HG03460 (cell line): Measurements from ENCODE around the gene FOSL1.
A peak's percentile ranks its signal among the peaks of the same experiment; 100 is the strongest.

Experiments used
- ATAC-seq: cut with Tn5 transposase; IDR thresholded peaks from one replicate; pipeline ENCODE4 v1.9.1; 2021; ENCODE audit not compliant: unreplicated experiment

Gene FOSL1

DNA sequence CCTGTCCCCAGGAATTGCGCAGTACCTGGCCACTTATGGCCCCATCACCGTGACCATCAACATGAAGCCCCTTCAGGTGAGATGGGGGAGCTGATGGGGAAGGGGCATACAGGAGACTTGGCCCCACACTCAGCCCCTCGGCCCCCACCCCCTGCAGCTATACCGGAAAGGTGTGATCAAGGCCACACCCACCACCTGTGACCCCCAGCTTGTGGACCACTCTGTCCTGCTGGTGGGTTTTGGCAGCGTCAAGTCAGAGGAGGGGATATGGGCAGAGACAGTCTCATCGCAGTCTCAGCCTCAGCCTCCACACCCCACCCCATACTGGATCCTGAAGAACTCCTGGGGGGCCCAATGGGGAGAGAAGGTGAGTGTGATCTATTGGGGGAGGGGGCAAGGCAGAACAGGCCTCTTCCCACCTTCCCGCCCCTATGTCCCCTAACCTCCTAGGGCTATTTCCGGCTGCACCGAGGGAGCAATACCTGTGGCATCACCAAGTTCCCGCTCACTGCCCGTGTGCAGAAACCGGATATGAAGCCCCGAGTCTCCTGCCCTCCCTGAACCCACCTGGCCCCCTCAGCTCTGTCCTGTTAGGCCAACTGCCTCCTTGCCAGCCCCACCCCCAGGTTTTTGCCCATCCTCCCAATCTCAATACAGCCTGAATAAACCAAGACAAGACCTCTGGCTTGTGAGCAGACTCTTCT is 17.0 kb downstream of the FOSL1 start:
- ATAC-seq, result no peak

DNA sequence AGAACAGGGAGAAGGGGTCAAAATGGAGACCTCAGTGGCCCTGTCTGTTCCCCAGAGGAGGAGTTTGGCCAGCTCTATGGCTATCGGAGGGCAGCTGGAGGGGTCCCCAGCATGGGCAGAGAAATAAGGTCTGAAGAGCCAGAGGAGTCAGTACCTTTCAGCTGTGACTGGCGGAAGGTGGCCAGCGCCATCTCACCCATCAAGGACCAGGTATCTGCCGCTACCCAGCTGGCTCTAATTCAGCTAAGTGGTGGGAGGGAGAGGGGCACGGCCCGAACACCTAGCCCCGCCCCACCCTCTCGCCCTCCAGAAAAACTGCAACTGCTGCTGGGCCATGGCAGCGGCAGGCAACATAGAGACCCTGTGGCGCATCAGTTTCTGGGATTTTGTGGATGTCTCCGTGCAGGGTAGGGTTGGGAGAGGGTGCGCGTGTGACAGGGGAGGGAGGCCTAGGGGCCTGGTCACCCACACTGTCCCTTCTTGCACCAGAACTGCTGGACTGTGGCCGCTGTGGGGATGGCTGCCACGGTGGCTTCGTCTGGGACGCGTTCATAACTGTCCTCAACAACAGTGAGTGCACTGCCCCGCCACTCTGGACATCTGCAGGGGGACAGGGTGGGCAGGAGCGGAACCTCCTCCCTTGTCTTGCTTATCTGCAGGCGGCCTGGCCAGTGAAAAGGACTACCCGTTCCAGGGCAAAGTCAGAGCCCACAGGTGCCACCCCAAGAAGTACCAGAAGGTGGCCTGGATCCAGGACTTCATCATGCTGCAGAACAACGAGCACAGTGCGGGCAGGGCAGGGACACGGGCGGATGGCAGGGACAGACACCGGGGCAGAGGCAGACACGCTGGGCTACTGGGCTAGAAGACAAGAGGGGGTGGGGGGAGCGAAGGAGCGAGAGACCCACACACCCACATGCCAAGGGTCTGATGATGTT is 17.8 kb downstream of the FOSL1 start:
- no peak for ATAC-seq

DNA sequence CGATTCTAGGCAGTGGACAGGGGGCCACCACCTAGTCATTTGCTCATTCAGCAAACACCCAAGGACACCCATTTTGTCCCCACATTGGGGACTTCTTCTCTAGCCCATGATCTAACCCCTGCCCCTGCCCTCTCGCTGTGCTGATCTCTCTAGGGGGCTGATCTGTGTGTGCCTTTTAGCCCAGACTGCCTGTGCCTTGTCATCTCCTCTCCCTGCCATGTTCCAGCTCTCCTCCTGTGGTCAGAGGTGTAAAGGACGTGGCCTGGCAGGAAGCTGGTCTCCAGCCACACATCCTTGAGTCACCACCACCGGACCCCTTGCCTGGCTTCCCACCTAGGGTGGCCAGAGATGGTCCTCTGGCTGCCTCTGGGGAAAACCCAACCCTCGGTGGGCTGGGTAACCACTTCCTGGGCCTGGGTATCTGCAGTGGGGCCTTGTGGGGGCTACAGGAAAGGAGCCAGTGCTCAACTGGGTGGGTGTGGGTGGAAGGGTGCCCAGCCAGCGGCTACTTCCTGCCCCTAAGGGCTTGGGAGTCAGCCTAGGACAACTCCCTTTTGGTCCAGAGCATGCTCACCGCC is 19.3 kb downstream of the FOSL1 start:
- ATAC-seq, result no peak

DNA sequence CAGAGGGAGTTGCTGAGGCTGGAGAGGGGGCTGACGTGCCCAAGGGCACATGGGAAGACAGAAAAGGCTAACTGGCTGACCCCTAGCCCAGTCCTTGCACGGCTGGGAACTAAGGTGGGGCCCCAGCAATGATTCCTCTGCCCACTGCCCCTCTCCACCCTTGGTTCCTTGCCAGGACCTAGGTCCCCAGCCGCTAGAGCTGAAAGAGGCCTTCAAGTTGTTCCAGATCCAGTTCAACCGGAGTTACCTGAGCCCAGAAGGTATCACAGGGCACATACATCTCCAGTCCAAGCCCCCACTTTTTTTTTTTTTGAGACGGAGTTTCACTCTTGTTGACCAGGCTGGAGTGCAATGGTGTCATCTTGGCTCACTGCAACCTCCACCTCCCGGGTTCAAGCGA is 20.2 kb downstream of the FOSL1 start:
- ATAC-seq, result no peak

DNA sequence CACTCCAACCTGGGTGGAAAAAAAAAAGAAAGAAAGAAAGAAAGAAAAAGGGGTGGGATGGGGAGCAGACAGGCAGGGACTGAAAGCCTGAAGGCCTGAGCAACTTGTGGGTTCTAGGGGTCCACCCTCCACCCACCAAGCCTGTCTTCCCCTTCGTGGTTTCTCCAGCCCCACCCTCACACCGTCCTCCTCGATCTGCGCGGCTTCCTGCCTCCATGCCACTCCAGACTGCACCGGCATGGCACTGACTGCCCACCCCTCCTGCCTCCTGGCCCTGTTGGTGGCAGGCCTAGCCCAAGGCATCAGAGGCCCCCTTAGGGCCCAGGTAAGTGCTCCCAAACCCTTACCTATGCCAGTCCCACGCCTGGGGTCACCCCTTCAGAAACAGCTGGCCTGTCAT is 20.6 kb downstream of the FOSL1 start, which contains the start of gene CTSW:
Gene CTSW, plus strand, starts transcription at position 221 of the 400 bp plus-strand sequence. Its CDS starts 18 bp downstream, at position 239.
- ATAC-seq, result no peak

DNA sequence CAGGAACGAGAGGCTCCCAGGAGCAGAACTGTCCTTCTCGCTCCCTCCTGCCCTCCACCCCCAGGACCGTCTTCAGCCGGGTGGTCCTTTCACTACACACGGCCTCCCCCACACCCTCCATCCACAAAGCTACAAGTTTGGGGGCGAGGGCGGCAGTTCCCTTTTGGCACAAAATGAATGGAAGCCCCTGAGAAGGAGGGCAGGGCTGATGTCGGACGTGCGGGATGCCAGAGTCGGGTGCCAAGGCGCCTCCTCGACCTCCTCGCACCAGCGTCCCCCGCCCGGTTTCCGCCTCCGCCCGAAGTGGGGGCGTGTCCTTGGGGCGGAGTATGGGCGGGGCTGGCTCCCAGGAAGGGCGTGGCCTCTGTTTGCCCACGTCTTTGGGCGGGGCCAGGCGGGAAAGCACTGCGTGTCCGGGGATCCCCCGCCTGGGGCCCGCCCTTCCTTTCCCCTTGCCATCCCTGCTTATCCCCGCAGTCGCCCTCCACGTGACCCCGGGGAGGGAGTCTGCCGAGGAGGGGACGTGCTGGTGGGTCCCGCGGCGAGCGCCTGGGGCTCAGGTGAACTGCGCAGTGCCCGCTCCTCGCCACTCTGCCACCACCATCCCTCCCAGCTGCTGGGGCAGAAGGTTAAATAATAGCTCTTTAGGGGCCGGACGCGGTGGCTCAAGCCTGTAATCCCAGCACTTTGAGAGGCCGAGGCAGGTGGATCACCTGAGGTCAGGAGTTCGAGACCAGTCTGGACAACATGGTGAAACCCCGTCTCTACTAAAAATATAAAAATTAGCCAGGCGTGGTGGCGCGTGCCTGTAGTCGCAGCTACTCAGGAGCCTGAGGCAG is 26.7 kb downstream of the FOSL1 start:
- ATAC-seq, result peak; percentile 62

DNA sequence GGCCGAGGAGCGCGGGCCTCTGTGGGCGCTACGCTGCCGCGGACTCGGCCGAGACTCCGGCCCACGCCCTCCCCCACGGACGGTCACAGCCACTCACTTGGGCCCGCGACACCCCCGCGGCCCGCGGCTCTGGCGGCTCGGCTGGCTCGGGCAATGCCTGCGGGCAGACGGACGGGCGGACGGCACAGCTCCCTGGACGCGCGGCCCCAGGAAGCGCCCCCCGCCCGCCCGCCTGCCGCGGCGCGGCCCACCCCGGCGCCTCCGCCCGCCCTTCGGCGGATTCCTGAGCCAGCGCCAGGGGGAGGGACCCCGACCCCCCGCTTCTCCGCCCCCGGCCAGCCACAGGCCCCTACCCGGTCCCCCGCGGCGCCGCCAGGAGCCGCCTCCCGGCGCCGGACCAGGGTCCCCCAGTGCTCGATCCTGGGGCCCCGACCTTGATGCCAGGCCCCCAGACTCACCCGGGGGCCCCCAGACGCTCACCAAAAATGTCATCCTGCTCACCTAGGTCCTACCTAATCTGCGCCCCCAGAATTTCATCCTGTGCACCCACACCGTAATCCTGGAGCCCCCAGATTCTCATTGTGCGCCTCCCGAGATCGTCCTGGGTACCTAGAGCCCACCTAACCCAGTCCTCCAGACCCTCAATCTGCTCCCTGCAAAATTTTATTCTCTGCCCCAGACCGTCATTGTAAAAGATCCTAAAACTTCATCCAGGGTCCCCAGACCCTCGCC is 27.4 kb downstream of the FOSL1 start, which contains the start of gene EFEMP2:
Gene EFEMP2, minus strand, starts transcription at position 215 of the 732 bp plus-strand sequence. CDS start 446 bp downstream, outside the sequence.
- no peak for ATAC-seq

DNA sequence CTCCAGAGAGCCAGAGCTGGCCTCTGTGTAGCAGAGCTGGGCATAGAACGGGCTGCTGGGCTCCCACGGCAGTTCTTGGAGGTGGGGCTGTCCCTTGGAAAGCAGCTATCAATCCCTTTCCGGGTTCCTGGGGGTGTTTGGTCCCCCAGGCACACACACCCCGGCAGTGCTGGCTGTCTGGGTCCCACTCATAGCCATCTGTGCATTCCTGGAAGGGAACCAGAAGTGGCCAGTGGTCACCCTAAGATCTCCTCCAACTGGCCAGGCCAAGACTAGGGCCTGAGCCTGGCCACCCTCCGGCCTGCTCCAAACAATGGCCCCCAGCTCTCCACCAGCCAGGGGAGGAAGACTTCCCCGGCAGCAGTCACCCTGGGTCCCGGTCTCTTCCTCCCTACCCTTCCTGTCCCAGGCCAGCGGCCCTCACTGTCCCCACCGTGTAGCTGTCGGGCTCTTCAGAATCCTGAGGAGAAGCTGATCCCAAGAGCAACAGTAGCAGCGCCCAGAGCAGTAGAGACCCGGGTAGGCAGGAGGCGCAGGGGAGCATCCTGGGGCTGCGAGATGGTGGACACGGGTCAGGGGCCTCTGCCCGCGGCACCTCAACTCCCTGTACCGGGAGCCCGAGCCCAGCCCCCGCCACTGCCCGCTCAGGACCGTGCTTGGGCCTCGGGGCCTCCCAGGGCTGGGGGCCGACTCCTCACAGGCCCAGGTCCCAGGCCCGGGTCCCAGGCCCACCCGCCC is 28.2 kb downstream of the FOSL1 start:
- ATAC-seq, result no peak

DNA sequence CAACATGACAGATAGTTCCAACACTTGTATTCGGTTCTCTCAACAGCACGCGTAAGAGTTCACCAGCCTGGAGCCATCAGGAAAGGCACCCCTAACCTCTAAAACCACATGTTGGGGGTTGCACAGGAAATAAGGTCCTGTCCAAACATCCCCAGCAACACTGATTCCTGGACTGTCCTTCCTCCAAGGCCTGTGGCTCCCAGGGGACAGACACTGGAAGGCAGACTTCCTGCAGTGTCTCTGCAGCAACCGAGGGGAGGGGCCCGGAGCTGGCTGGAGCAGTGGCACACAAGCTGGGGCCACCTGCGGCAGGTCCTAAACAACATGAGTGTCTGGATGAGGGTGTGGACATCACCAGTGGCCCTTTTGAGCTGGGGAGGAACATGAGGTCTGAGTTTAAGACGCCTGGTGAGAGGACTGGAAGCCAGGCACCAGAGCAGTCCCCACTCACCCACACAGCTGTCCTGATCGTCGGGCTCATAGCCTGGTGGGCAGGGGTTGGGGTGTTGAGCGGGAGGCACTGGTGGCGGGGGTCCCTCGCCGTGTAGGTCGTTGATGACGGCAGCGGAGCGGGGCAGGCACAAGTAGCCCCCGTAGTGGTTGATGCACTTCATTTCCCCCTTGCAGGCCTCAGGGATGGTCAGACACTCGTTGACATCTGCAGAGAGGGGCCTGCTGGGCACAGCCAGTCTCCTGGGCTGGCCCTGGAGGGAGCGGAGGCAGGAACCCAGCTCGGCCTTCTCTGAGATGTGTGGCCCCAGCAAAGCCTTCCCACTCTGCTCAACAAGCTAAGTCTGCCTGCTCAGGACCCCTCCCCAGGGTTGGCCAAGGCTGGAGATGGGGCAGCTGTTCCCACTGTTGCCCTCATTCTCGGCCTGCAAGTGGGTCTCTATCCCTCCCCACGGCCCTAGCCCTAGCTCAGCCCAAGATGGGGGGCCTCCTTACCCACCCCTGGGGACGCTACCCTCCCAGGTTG is 29.2 kb downstream of the FOSL1 start:
- ATAC-seq, result no peak

DNA sequence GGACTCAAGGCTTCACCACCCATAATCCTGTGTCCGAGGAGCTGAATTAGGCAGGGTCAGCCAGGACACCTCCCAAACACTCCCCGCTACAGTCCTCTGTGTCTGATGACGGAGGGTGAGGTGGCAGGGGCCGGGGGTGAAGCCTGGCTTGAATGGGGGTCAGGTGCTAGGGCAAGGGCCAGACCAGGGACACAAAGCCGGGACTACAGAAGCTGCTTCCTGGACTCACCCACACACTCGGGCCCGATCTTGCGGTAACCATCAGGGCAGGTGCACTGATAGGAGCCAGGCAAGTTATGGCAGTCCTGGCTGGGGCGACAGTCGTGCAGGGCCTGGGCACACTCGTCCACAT is 29.9 kb downstream of the FOSL1 start:
- no peak for ATAC-seq

DNA sequence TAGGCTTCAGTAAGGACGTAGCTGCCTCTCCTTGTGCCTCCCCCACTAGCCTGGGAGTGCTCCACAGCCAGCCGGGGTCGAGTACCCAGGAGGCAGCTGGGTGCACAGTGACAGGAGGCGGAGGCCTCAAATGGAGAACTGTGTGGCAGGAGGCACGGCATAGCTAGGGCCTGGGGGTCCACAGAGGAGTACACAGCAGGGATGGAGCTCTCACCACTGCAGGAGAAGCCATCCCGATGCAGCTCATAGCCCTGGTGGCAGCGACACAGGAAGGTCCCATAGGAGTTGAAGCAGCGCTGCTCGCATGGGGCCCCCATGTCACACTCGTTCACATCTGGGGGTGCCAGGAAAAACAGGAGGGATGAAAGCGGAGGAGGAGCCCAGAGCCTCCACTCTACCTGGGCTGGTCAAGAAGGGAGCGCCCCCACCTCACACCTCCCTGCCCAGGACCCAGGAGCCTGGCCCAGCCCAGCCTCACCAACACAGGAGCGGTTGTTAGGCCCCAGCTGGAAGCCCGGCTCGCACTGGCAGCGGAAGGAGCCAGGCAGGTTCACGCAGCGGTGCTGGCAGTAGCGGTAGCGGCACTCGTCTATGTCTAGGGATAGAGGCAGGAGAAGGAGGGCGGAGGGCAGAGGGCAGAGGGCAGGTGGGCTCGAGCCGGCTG is 30.4 kb downstream of the FOSL1 start:
- ATAC-seq, result no peak

DNA sequence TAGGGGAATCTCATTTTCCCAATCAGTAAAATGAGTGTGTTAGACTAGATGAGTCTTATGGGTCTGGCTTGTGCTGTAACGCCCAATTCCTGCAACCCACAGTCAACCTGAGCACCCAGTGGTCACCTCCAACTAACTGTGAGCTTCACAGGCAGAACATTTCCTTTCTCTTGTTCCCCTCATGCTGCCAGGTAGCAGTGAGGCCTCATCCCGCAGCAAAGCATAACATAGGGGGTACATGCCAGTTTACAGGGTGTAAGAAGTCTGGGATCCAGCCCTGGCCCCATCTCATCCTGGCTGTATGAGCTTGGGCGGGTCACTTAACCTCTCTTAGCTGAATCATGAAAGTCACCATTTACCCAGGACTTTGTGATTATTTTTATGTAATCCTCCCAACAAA is 31.3 kb downstream of the FOSL1 start:
- ATAC-seq, result no peak

DNA sequence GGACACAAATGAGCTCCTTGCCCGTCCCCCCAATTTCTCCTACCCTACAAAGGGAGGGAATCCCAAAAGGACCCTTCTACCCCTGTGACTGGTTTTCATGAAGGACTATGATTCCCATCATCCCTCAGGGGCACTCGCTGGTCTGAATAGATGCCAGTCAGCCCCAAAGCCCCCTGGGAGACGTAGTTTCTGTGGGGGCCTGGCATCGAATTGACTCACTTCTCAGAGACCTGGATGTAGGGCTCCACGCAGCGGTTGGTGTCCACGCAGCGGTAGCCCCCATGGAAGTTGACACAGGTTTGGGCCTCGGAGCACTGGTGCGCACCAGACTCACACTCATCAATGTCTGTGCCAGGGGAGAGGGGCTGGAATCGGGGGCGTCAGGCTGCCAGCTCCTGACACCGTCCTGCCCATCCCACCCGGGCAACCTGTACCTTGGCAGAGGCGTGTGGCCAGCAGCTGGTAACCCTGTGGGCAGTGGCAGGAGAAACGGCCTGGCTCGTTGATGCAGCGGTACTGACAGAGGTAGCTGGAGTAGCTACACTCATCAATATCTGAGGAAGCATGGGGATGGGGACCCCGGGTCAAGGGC is 32.0 kb downstream of the FOSL1 start:
- no peak for ATAC-seq

DNA sequence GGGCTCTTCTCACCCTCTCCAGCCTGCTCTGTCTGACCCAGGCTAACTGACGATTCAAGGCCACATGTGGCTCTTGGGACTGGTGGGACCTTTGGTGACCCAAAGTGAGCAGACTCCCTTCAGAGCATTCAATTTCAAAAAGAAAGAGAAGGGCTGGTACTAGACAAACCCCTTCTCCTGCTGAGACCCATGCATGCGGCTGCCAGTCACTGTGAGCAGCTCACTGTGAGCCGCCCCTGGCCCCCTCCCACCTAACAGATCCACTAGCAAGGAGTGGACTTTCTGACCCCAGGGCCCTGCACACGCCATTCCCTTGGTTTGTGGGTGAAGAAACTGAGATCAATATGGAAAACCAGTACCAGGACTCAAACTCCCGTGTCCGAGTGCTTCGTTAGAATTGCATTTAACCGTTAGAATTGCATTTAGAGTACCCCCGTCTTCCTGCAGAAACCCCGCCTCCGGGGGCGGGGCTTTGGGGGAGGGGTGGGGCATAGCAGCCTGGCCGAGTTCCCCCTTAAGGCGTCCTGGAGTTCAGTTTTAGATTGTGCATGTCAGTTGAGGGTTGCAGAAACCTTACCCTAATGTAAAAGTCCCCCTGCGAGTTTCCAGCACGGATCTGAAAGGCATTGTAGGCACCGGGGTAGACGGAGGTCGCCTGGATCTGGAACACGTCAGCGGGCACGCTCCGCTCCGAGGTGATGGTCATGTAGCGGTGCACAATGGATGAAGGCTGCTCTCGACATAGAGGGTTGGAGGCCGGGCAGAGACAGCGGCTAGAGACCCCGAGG is 32.7 kb downstream of the FOSL1 start:
- ATAC-seq, result no peak

DNA sequence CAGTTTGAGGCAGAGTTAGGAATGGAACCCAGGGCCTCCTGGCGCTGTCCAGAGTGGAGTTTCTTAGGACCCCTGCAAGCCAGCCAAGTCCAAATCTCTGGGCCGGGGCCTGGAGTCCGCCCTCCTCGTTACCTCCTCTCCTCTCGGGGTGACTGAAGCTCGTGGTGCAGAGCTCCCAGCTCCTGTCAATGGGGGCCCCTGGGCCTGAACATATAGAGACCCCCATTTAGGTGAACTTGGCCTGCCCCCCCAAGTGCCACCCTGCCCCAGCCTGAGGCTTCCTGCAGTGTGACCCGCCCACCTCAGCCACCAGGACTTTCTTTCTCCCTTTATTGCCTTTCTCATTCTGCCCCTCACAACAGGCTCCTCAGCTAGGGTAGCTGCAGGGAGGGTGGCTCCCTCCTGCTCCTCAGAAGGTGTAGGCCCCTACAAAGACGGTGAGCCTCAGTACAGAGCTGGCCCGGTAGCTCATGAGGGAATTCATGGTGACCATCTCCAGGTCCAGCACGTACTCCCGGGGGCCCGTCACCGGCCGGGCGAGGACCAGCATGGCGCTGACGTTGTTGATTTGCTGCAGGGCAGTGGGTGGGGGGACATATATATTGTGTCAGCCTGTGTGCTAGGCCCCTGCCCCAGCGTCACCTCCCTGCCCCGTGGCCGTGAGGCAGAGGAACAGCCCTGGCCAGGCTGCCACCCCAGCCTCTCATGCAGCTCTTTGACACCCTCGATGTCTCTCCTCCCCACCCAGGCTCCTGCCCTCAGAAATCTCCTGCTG is 33.5 kb downstream of the FOSL1 start:
- ATAC-seq, result no peak
